Measurements from ENCODE around the gene RIC8B.

Gene RIC8B

DNA sequence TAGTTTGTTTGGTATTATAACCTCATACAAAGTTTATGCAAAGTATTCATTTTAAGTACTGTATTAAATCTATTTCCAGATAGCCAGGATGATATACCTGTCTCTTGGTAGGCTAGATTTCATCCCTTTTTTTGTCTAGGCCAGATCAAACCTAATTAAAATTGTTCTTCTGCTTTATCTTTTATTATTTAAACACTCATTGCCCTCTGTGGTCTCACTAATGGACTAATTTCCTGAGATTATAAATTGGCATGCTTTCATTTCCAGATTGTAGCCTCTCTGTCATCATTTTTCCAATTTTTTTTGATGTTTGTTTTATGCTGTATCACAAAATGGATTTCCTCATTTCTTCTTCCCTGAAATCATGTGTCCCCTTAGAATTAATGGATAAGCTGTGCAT lies 95.6 kb downstream of the RIC8B start:
- no peak overlapping the region for H3K27ac ChIP-seq
- no peaks in the 10 kb centered on the region for H3K4me1 ChIP-seq (ENCODE audit: control insufficient read depth in 1 of 2, insufficient read depth in 1 of 2, low read depth in 1 of 2, low read length in 1 of 2)
- H3K27me3 ChIP-seq: no peaks in the 10 kb centered on the region
- no peak overlapping the region for H3K4me3 ChIP-seq (ENCODE audit: low read depth in 1 of 2, low read length in 1 of 2)
- TF ChIP-seq, protein P1, sequence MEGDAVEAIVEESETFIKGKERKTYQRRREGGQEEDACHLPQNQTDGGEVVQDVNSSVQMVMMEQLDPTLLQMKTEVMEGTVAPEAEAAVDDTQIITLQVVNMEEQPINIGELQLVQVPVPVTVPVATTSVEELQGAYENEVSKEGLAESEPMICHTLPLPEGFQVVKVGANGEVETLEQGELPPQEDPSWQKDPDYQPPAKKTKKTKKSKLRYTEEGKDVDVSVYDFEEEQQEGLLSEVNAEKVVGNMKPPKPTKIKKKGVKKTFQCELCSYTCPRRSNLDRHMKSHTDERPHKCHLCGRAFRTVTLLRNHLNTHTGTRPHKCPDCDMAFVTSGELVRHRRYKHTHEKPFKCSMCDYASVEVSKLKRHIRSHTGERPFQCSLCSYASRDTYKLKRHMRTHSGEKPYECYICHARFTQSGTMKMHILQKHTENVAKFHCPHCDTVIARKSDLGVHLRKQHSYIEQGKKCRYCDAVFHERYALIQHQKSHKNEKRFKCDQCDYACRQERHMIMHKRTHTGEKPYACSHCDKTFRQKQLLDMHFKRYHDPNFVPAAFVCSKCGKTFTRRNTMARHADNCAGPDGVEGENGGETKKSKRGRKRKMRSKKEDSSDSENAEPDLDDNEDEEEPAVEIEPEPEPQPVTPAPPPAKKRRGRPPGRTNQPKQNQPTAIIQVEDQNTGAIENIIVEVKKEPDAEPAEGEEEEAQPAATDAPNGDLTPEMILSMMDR (IDR thresholded peaks at IDR 0.05): no peak
- H3K9me3 ChIP-seq: no peaks in the 10 kb centered on the region
- H3K36me3 ChIP-seq: no peaks in the 10 kb centered on the region

DNA sequence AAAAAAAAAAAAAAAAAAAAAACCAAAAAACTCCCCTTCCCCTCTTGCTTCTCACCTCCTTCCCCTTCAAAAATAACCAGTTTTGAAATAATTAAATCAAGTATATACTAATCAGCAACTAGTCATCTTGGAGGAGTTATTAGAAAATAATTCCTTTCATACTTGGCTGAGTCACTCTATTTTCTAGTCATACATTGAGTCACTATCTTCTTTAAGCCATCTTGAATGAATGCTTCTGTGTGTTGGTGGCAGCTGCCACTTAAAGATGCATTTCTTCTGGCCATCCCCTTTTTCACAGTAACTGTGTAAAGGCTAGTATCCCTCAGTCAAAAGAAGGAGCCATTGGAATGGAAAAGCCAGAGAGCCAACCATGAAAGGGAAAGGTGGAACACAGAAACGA lies 97.0 kb downstream of the RIC8B start:
- Histone ChIP-seq H3K9me3 (no peaks in the 10 kb centered on the region), H3K27me3 (no peaks in the 10 kb centered on the region), H3K36me3 (no peaks in the 10 kb centered on the region), H3K4me3 (ENCODE audit: low read depth in 1 of 2, low read length in 1 of 2) (no peak overlapping the region), H3K4me1 (ENCODE audit: control insufficient read depth in 1 of 2, insufficient read depth in 1 of 2, low read depth in 1 of 2, low read length in 1 of 2) (no peaks in the 10 kb centered on the region), H3K27ac (no peak overlapping the region)
- TF ChIP-seq, protein P1 (IDR thresholded peaks at IDR 0.05): no peak

DNA sequence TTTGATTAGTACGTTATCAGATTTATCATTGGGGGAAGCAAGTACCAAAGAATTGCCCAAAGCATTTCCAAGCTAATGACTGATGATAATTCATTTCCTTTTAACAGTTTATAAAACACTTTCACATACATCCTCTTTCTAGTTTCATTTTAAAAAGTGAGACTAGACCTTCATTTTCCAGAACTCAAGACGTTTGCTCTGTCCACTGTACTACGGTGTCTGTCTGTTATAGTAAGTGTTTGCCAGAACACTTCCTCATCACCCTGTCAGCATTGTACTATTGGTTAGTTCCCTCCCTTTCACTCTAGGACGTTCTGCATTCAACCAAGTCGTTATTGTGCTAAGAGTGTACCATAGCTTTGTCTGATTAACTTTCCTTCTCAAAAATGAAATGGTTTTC lies 99.5 kb downstream of the RIC8B start:
- Histone ChIP-seq H3K4me3 (ENCODE audit: low read depth in 1 of 2, low read length in 1 of 2) (no peak overlapping the region), H3K36me3 (no peaks in the 10 kb centered on the region), H3K9me3 (no peaks in the 10 kb centered on the region), H3K4me1 (ENCODE audit: control insufficient read depth in 1 of 2, insufficient read depth in 1 of 2, low read depth in 1 of 2, low read length in 1 of 2) (no peaks in the 10 kb centered on the region), H3K27me3 (no peaks in the 10 kb centered on the region), H3K27ac (no peak overlapping the region)
- TF ChIP-seq, protein P1 (IDR thresholded peaks at IDR 0.05): no peak

DNA sequence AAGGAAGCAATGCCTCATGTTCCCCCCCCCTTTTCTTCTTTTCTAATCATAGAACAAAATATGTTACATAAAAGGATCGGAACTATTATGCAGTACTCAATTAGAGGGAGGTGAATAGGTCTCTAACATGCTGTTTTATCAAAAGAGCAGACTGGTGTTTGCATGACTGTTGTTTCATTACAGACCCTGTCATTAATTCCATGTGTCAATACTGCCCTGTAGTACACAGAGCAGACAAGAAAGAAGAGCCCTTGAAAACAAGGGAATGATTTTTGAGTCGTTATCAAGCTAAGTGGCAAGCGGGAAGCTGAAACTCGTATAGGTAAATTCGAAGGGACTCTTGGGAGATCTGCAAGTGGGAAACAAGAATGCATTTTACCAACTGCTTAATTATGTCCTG lies 104.3 kb downstream of the RIC8B start:
- TF ChIP-seq, protein P1 (IDR thresholded peaks at IDR 0.05): no peak
- Histone ChIP-seq H3K27me3 (no peaks in the 10 kb centered on the region), H3K36me3 (no peaks in the 10 kb centered on the region), H3K4me3 (ENCODE audit: low read depth in 1 of 2, low read length in 1 of 2) (no peak overlapping the region), H3K9me3 (no peaks in the 10 kb centered on the region), H3K27ac (no peak overlapping the region), H3K4me1 (ENCODE audit: control insufficient read depth in 1 of 2, insufficient read depth in 1 of 2, low read depth in 1 of 2, low read length in 1 of 2) (no peaks in the 10 kb centered on the region)

DNA sequence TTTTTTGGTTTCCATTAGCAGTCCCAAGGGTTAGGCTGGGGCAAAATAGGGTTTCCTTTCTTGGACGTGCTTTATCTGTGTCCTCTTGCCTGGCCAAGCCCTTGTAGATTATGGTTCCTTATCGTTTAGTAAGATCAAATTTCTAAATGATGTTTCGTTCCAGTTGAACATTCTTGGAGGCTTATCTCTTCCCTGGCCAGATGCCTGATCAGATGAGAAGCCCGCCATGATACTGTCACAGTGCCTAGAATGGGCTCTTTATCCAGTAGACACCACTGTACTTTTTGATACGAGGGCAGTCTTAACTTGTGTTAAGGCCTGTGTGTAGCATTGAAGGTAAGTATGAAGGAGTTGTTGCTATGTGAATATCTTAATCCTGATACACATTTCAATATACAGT lies 105.1 kb downstream of the RIC8B start:
- H3K27ac ChIP-seq: no peak overlapping the region
- no peaks in the 10 kb centered on the region for H3K9me3 ChIP-seq
- H3K36me3 ChIP-seq: no peaks in the 10 kb centered on the region
- H3K4me1 ChIP-seq (ENCODE audit: control insufficient read depth in 1 of 2, insufficient read depth in 1 of 2, low read depth in 1 of 2, low read length in 1 of 2): no peaks in the 10 kb centered on the region
- H3K4me3 ChIP-seq (ENCODE audit: low read depth in 1 of 2, low read length in 1 of 2): no peak overlapping the region
- TF ChIP-seq, protein P1 (IDR thresholded peaks at IDR 0.05): no peak
- H3K27me3 ChIP-seq: no peaks in the 10 kb centered on the region

DNA sequence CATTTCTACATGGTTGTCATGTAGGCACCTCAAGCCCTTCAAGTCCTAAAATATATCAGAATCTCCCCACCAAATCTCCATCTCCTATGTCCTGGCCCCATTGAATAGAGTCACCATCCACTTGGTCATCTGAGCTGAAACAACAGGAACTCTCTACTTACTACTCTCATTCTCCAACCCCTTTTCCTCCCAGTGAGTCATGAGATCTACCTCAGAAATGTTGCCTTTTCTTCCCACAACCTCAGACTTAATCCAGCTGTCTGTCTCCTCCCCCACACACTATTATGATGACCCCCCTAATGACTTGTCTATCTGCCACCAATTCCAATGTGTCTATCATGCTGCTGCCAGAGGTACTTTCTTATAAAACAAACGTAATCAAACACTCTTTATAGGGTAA lies 108.9 kb downstream of the RIC8B start:
- H3K9me3 ChIP-seq: no peaks in the 10 kb centered on the region
- TF ChIP-seq, protein P1 (IDR thresholded peaks at IDR 0.05): no peak
- H3K27ac ChIP-seq: no peak overlapping the region
- no peaks in the 10 kb centered on the region for H3K27me3 ChIP-seq
- H3K36me3 ChIP-seq: no peaks in the 10 kb centered on the region
- H3K4me3 ChIP-seq (ENCODE audit: low read depth in 1 of 2, low read length in 1 of 2): no peak overlapping the region
- H3K4me1 ChIP-seq (ENCODE audit: control insufficient read depth in 1 of 2, insufficient read depth in 1 of 2, low read depth in 1 of 2, low read length in 1 of 2): no peaks in the 10 kb centered on the region
